ENCODE results near the gene SH3BP1. TPM values are rescaled to one million over a fixed set of nuclear protein-coding genes. Genes with fewer than 3 reads are reported as not detected.
A peak's percentile ranks its signal among the peaks of the same experiment; 100 is the strongest.

SH3BP1 gene
- total and polyA plus RNA-seq, 7 experiments from 2014 or later: 12.9 to 157 (median 80.4) TPM

GRCh38 chr22:37624017-37624365, 15.5 kb upstream of the SH3BP1 start:
- CTCF ChIA-PET: interaction anchor here (0.6 to 20.3 kb wide), 4 partner anchors 7 to 34 kb away, joined by 3 to 292 read pairs (median 4); partner anchors contain the start of genes PDXP and SH3BP1
- no peak for DNase-seq

GRCh38 chr22:37624876-37625275, 14.6 kb upstream of the SH3BP1 start:
- H3K9me3 Mint-ChIP-seq: no peaks in the 10 kb centered on the region
- peak overlapping the region in 5 of 10 donors; percentile 15 to 80 (median 45) for H3K4me3 Mint-ChIP-seq
- POLR2A ChIA-PET: interaction anchor here (0.7 to 7.6 kb wide), 7 partner anchors 9 to 61 kb away, joined by 3 to 135 read pairs (median 9); partner anchors contain the start of genes GGA1, NOL12 and SH3BP1
- no peaks in the 10 kb centered on the region for H3K9me3 ChIP-seq (ENCODE audit: control insufficient read depth in 2 of 3, low read length in 3 of 3)
- intact Hi-C loops (cut with micrococcal nuclease): loop anchor here in 1 of 2 donors (5.0 kb wide), 2 partner anchors 122 to 342 kb away; no protein-coding TSS in a partner anchor
- CTCF ChIA-PET: interaction anchor here (1.2 to 20.3 kb wide), 4 partner anchors 15 to 59 kb away, joined by 4 to 292 read pairs (median 8); partner anchors contain the start of gene SH3BP1
- H3K27me3 Mint-ChIP-seq: no peaks in the 10 kb centered on the region
- no peaks in the 10 kb centered on the region for H3K27me3 ChIP-seq (ENCODE audit: control insufficient read depth in 2 of 2, insufficient read depth in 2 of 2, low read length in 2 of 2)
- H3K27ac Mint-ChIP-seq: peak overlapping the region; percentile 70 to 95 (median 90)
- H3K36me3 ChIP-seq (ENCODE audit: control insufficient read depth in 2 of 3, insufficient read depth in 3 of 3, low read length in 3 of 3): peaks cover 0 to 43% (median 4%) of the 10 kb centered on the region in 3 experiments
- H3K4me1 Mint-ChIP-seq: peaks cover 29 to 64% (median 44%) of the 10 kb centered on the region in 7 donors
- no peak for DNase-seq
- H3K27ac ChIP-seq (ENCODE audit: low read depth, low read length): peak overlapping the region; percentile 79
- no peak overlapping the region for H3K4me3 ChIP-seq (ENCODE audit: low read length)
- H3K36me3 Mint-ChIP-seq: peaks cover 0 to 10% (median 3%) of the 10 kb centered on the region in 5 donors
- ATAC-seq: no peak
- H3K4me1 ChIP-seq (ENCODE audit: control insufficient read depth in 2 of 2, insufficient read depth in 2 of 2, low read length in 2 of 2): peaks cover 46 to 59% of the 10 kb centered on the region in 2 donors

More at GRCh38 chr22:37624017-37624365, 15.5 kb upstream of the SH3BP1 start:
- Mint-ChIP-seq H3K4me3 (peak overlapping the region in 4 of 10 donors; percentile 53 to 71 (median 60)), H3K4me1 (peaks cover 29 to 60% (median 43%) of the 10 kb centered on the region in 7 donors), H3K36me3 (peaks cover 0 to 10% (median 3%) of the 10 kb centered on the region in 5 donors), H3K27ac (peak overlapping the region in 7 of 9 donors; percentile 90 to 99 (median 94)), H3K9me3 (no peaks in the 10 kb centered on the region), H3K27me3 (no peaks in the 10 kb centered on the region)
- Histone ChIP-seq H3K36me3 (ENCODE audit: control insufficient read depth in 2 of 3, insufficient read depth in 3 of 3, low read length in 3 of 3) (peaks cover 0 to 43% (median 4%) of the 10 kb centered on the region in 3 experiments), H3K27ac (ENCODE audit: low read depth, low read length) (peak overlapping the region; percentile 60), H3K9me3 (ENCODE audit: control insufficient read depth in 2 of 3, low read length in 3 of 3) (no peaks in the 10 kb centered on the region), H3K27me3 (ENCODE audit: control insufficient read depth in 2 of 2, insufficient read depth in 2 of 2, low read length in 2 of 2) (no peaks in the 10 kb centered on the region), H3K4me1 (ENCODE audit: control insufficient read depth in 2 of 2, insufficient read depth in 2 of 2, low read length in 2 of 2) (peaks cover 46 to 58% of the 10 kb centered on the region in 2 donors), H3K4me3 (ENCODE audit: low read length) (no peak overlapping the region)
- ATAC-seq: no peak
- intact Hi-C loops (cut with micrococcal nuclease): loop anchor here in 1 of 2 donors (5.0 kb wide), 1 partner anchor 343 kb away; no protein-coding TSS in a partner anchor
- POLR2A ChIA-PET: interaction anchor here (0.6 to 7.6 kb wide), 5 partner anchors 16 to 59 kb away, joined by 3 to 135 read pairs (median 5); partner anchors contain the start of gene SH3BP1

GRCh38 chr22:37625737-37626136, 13.7 kb upstream of the SH3BP1 start:
- Histone ChIP-seq H3K36me3 (ENCODE audit: control insufficient read depth in 2 of 3, insufficient read depth in 3 of 3, low read length in 3 of 3) (peaks cover 0 to 40% (median 2%) of the 10 kb centered on the region in 3 experiments), H3K9me3 (ENCODE audit: control insufficient read depth in 2 of 3, low read length in 3 of 3) (no peaks in the 10 kb centered on the region), H3K4me3 (ENCODE audit: low read length) (no peak overlapping the region), H3K27ac (ENCODE audit: low read depth, low read length) (peak overlapping the region; percentile 79), H3K27me3 (ENCODE audit: control insufficient read depth in 2 of 2, insufficient read depth in 2 of 2, low read length in 2 of 2) (no peaks in the 10 kb centered on the region), H3K4me1 (ENCODE audit: control insufficient read depth in 2 of 2, insufficient read depth in 2 of 2, low read length in 2 of 2) (peaks cover 46 to 59% of the 10 kb centered on the region in 2 donors)
- H3K36me3 Mint-ChIP-seq: peaks cover 0 to 8% (median 3%) of the 10 kb centered on the region in 5 donors
- ChIA-PET CTCF (interaction anchor here (0.6 to 20.3 kb wide), 6 partner anchors 14 to 220 kb away, joined by 4 to 292 read pairs (median 4); partner anchors contain the start of gene SH3BP1), POLR2A (interaction anchor here (0.6 to 7.6 kb wide), 8 partner anchors 15 to 74 kb away, joined by 3 to 135 read pairs (median 12); partner anchors contain the start of genes GGA1, NOL12, PDXP and SH3BP1)
- H3K4me3 Mint-ChIP-seq: peak overlapping the region in 4 of 10 donors; percentile 18 to 84 (median 56)
- H3K27me3 Mint-ChIP-seq: no peaks in the 10 kb centered on the region
- H3K27ac Mint-ChIP-seq: peak overlapping the region in 8 of 9 donors; percentile 46 to 94 (median 88)
- intact Hi-C loops (cut with micrococcal nuclease): loop anchor here in 1 of 2 donors (5.0 kb wide), 1 partner anchor 122 kb away; no protein-coding TSS in a partner anchor
- ATAC-seq (no peak), DNase-seq (no peak)
- peaks cover 29 to 64% (median 44%) of the 10 kb centered on the region in 7 donors for H3K4me1 Mint-ChIP-seq
- no peaks in the 10 kb centered on the region for H3K9me3 Mint-ChIP-seq

- Histone ChIP-seq H3K27ac (ENCODE audit: low read depth, low read length) (peak overlapping the region; percentile 79), H3K4me1 (ENCODE audit: control insufficient read depth in 2 of 2, insufficient read depth in 2 of 2, low read length in 2 of 2) (peaks cover 46 to 59% of the 10 kb centered on the region in 2 donors), H3K4me3 (ENCODE audit: low read length) (no peak overlapping the region), H3K9me3 (ENCODE audit: control insufficient read depth in 2 of 3, low read length in 3 of 3) (no peaks in the 10 kb centered on the region), H3K27me3 (ENCODE audit: control insufficient read depth in 2 of 2, insufficient read depth in 2 of 2, low read length in 2 of 2) (no peaks in the 10 kb centered on the region), H3K36me3 (ENCODE audit: control insufficient read depth in 2 of 3, insufficient read depth in 3 of 3, low read length in 3 of 3) (peaks cover 0 to 41% (median 0%) of the 10 kb centered on the region in 3 experiments)
- ChIA-PET CTCF (interaction anchor here (0.6 to 20.3 kb wide), 7 partner anchors 14 to 220 kb away, joined by 4 to 292 read pairs (median 4); partner anchors contain the start of gene SH3BP1), POLR2A (interaction anchor here (0.6 to 7.6 kb wide), 8 partner anchors 14 to 74 kb away, joined by 3 to 135 read pairs (median 12); partner anchors contain the start of genes GGA1, NOL12, PDXP and SH3BP1)
- peaks cover 29 to 65% (median 45%) of the 10 kb centered on the region in 7 donors for H3K4me1 Mint-ChIP-seq
- intact Hi-C loops (cut with micrococcal nuclease): loop anchor here in 1 of 2 donors (5.0 kb wide), 1 partner anchor 121 kb away; no protein-coding TSS in a partner anchor
- H3K4me3 Mint-ChIP-seq: peak overlapping the region in 6 of 10 donors; percentile 32 to 84 (median 72)
- no peak for DNase-seq
- no peaks in the 10 kb centered on the region for H3K27me3 Mint-ChIP-seq
- peaks cover 0 to 8% (median 3%) of the 10 kb centered on the region in 5 donors for H3K36me3 Mint-ChIP-seq
- H3K27ac Mint-ChIP-seq: peak overlapping the region in 8 of 9 donors; percentile 13 to 94 (median 90)
- ATAC-seq: no peak
- no peaks in the 10 kb centered on the region for H3K9me3 Mint-ChIP-seq
Measured at GRCh38 chr22:37626144-37626543, 13.3 kb upstream of the SH3BP1 start.

- Mint-ChIP-seq H3K27me3 (no peaks in the 10 kb centered on the region), H3K27ac (peak overlapping the region; percentile 86 to 94 (median 91)), H3K36me3 (peaks cover 0 to 8% (median 3%) of the 10 kb centered on the region in 5 donors), H3K9me3 (no peaks in the 10 kb centered on the region), H3K4me3 (peak overlapping the region; percentile 66 to 84 (median 77)), H3K4me1 (peaks cover 29 to 68% (median 47%) of the 10 kb centered on the region in 7 donors)
- no peaks in the 10 kb centered on the region for H3K9me3 ChIP-seq (ENCODE audit: control insufficient read depth in 2 of 3, low read length in 3 of 3)
- H3K36me3 ChIP-seq (ENCODE audit: control insufficient read depth in 2 of 3, insufficient read depth in 3 of 3, low read length in 3 of 3): peaks cover 0 to 41% (median 0%) of the 10 kb centered on the region in 3 experiments
- ChIA-PET CTCF (interaction anchor here (0.6 to 20.3 kb wide), 9 partner anchors 9 to 163 kb away, joined by 3 to 292 read pairs (median 4); partner anchors contain the start of genes GGA1, PDXP and SH3BP1), POLR2A (interaction anchor here (0.6 to 7.6 kb wide), 12 partner anchors 13 to 63 kb away, joined by 3 to 135 read pairs (median 8); partner anchors contain the start of genes GGA1, NOL12, PDXP and SH3BP1)
- ATAC-seq (no peak), DNase-seq (no peak)
- intact Hi-C loops (cut with micrococcal nuclease): loop anchor here (1.0 to 5.0 kb wide), 3 partner anchors 12 to 121 kb away; partner anchors contain the start of gene NOL12 (in 1 of the 2)
- H3K4me3 ChIP-seq (ENCODE audit: low read length): peak overlapping the region; percentile 43
- H3K27ac ChIP-seq (ENCODE audit: low read depth, low read length): peak overlapping the region; percentile 79
- peaks cover 49 to 59% of the 10 kb centered on the region in 2 donors for H3K4me1 ChIP-seq (ENCODE audit: control insufficient read depth in 2 of 2, insufficient read depth in 2 of 2, low read length in 2 of 2)
- no peaks in the 10 kb centered on the region for H3K27me3 ChIP-seq (ENCODE audit: control insufficient read depth in 2 of 2, insufficient read depth in 2 of 2, low read length in 2 of 2)
Measured at GRCh38 chr22:37626556-37627075, 12.9 kb upstream of the SH3BP1 start.
